SIG-M5 treated with dmso at 0.1 percent for 504 hours (cell line): Measurements from ENCODE around the gene DNAJC7.
"Not testable (repeated sequence)": the region's sequence is repeated elsewhere in the genome, so short reads cannot be mapped to it uniquely, and the experiment has no call there.

ENCODE experiments used
- DNase-seq: peaks from one replicate; lab custom pipeline; 2025; ENCODE audit not compliant: unreplicated experiment; lab: John Stamatoyannopoulos, UW

Gene DNAJC7

DNA sequence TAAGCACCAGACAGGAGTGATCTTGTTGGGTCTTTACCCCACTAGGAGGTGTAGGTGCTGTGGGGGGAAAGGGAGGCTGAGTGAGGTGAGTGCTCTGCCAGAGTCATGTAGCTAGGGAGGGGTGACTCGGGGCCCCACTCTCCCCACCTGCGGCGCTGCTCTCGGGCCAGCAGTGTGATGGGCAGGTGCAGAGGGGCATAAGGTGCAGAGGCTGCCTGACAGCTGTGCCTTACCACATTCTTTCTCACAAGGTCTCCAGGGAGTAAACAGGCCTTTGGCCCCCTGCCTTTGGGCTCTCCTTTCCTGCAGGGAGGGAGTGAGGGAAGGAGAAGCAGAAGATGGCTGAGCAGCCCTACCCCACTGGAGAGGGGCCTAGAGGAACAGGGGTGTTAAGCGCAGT lies 55.1 kb downstream of the DNAJC7 start:
- DNase-seq: no peak

DNA sequence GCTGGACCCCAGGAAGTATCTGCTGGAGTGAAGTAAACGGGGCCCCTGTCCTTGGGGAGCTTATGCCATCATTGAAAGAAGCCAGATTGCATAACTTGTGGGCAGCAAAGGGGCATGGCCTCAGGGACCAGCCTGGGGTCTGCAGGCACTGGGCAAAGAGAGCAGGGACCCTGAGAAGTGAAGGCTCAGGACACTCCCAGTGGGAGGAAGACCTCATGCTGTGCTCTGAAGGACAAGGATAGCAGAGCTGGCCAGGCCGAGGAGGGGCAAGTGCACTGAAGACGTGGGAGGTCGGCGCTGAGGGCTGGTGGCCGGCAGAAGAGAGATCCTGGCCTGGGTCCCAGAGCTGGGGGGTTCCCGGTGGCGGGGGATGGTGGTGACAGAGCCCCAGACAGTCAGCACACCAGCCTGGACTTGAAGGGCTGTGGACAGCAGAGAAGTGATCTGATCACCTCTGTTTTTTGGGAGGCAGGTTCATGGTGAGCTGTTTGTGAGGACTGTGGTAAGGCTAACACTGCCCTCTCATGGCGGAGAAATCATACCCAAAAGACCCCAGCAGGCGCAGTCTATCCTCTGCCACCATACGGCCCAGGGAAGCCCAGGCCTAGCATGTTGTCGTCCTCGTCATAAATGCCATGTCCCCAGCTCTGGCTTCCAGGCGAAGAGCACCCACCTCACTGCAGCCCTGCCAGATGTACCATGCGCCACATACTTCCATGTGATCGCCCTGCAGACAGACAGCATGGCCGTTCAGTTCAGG lies 57.7 kb downstream of the DNAJC7 start:
- peak; percentile 41 for DNase-seq

DNA sequence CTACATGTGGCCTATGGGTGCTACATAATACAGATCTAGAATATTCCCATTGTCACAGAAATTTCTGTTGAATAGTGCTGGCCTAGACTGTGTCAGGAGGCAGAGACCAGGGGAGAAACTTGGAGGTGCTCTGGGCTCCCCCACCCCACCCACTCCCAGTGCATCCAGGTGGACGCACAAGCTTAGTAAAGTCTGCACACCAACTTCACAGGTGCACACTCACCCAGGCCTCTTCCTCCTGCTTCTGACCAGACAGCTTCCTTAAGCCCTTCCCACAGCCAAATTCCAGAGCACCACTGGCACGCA lies 58.3 kb downstream of the DNAJC7 start:
- no peak for DNase-seq

DNA sequence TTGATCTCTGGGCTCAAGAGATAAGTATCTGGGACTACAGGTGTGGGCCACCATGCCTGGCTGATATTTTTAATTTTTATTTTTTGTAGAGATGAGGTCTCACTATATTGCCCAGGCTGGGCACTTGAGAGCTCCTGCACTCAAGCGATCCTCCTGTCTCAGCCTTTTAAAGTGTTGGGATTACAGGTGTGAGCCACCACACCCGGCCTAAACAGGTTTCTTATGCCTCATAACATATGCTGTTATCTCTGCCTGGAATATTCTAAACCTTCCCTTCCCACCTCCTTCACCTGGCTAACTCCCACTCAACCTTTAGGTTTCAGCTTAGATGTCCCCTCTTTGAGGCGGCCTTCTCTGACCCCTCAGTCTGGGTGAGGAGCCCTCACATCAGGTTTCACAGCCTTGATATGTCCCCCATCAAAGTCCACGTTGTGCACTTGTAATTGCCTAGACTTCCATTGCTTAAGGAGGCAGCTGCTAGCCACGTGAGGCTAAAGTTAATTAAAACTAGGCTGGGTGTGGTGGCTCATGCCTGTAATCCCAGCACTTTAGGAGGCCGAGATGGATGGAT lies 59.3 kb downstream of the DNAJC7 start:
- no peak for DNase-seq

DNA sequence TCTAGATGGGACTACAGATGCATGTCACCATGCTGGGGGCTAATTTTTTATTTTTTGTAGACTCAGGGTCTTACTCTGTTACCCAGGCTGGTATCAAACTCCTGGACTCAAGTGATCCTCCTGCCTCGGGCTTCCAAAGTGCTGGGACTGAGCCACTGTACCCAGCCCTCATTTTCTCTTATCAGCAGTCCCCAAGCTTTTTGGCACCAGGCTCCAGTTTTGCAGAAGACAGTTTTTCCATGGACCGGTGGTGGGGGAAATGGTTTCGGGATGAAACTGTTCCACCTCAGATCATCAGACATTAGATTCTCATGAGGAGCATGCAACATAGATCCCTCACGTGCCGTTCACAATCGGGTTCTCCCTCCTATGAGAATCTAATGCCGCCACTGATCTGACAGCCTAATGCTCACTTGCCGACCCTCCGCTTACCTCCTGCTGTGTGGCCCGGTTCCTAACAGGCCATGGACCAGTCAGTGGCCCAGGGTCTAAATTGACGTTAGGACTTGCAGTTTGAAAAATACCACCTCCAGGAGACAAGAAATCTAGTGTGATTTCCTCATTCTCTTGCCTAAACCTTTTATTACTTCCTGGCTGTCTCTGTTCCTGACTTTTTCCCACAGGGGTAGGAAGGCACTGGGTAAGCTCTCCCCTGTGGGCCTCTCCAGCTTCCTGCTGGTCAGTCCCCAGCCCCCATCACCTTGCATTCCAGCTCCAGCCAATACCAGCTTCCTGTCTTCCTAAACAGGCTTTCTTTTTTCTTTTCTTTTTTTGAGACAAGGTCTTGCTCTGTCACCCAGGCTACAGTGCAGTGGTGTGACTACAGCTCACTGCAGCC lies 60.0 kb downstream of the DNAJC7 start:
- peak; percentile 9 for DNase-seq

DNA sequence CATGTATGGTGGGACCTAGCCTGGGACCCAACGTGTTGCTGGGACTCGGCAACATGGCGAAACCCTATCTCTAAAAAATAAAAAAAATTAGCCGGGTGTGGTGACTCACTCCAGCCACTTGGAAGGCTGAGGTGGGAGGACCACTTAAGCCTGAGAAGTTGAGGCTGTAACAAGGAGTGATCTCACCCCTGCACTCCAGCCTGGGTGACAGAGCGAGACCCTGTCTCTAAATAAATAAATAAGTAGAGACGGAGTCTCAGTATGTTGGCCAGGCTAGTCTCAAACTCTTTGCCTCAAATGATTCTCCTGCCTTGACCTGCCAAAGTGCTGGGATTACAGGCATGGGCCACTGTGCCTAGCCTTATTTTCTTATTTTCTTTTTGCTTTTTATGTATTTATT lies 60.7 kb downstream of the DNAJC7 start:
- no peak for DNase-seq

DNA sequence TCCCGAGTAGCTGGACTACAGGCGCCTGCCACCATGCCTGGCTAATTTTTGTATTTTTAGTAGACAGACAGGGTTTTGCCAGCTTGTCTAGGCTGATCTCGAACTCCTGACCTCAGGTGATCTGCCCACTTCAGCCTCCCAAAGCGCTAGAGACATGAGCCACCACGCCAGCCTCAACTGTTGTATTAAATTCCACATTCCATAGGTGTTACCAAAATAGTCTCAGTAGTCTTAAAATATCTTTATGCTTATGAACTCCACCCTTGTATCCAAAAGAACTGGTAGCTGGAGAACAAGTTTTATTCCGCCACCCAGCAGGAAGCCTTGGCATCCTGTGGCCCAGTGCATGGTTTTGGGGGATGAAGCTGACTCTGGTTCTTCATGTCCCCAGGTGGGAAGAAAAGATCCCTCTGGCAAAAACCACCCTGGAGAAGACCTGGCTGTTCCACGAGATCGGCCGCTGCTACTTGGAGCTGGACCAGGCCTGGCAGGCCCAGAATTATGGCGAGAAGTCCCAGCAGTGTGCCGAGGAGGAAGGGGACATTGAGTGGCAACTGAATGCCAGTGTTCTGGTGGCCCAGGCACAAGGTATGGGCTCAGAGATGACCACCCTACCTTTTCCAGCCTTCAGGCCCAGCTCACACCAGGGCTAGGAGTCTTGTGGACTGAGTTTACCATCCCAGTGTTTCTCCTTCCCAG lies 68.3 kb downstream of the DNAJC7 start:
- no peak for DNase-seq

DNA sequence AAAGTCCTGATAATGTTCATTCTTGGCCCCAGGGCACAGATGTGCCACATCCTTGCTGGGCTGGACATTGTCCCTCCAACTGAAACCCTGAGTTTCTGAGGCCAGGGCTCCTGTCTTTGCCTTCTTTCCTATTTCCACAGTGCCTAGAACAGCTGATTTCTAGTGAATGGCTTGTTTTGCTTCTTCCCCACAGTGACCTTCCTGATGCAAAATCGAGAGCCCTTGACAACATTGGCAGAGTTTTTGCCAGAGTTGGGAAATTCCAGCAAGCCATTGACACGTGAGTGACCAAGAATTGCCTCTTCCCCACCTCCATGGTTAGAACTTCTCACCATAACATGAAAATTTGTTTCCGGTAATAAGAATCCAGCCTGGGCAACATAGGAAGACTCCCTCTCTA lies 72.3 kb downstream of the DNAJC7 start:
- no peak for DNase-seq

DNA sequence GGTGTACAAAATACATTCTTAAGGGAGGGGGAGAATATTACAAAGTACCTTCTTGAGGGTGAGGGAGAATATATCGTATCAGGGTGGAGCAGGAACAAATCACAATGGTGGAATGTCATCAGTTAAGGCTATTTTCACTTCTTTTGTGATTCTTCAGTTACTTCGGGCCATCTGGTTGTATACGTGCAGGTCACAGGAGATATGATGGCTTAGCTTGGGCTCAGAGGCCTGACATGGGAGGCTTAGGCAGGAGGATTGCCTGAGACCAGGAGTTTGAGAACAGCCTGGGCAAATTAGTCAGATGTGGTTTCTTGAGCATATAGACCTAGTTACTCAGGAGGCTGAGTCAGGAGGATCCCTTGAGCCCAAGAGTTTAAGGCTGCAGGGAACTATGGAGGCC lies 73.7 kb downstream of the DNAJC7 start:
- DNase-seq: no peak

DNA sequence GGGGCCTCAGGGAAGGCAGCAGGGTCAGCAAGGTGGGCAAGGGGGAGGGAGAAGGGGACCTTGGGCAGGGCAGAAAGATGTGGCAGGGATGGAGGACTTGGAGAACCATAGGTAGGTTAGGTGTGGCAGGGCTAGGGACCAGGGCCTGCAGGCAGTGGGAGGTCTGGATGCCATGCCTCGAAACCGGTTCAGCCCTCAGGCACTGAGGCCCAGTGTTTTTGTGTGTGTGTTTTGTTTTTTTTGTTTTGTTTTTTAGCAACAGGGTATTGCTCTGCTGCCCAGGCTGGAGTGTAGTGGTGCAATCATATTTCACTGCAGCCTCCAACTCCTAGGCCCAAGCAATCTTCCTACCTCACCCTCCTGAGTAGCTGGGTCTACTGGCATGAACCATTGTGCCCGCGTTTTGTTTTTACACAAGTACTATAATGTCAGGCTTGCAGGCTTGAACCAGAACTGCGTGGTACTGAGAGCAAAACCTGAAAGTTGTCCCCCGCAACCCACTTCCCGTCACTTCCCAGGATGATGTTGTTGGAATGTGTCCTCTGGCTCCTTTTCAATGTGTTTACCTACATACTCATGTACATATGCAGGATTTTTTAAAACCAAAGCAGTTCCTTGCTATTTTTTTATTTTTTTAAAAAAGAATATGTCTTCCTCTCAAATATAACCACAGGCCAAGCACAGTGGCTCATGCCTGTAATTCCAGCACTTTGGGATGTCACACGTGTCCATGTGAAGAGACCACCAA lies 74.4 kb downstream of the DNAJC7 start:
- DNase-seq: no peak

DNA sequence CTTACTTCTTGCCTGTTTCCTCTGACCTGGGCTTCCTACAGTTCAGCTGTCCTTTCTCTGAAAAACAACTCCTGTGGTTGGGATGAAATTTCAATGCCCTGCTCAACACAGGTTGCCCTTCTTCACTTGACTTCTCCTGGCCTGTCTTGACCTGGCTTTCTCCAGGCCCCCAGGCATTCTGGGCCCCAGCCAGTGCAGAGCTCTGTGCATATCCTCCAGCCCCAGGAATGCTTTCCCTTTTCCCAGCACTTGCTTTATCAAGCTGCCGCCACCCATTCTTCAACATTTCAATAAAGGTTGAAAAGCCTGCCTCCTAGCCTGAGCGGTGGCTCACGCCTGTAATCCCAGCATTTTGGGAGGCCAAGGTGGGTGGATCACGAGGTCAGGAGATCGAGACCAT lies 76.1 kb downstream of the DNAJC7 start:
- DNase-seq: no peak

DNA sequence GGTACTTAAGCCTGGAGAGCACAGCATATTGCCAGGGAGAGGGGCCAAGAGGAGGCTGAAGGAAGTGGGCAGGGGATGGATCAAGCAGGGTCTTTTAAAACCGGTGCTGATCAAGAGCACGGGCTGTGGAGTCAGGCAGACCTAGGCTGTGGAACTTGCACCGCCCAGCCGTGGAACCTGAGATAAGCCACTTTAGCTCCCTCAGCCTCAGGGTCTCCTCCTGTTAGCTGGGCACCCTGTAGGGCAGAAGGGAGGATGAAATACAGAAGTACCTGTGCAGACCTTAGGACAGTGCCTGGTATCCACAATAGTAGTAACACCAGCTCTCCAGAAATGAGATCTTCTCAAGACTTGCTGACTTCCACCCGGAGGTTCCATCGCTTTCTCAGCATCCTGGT lies 77.5 kb downstream of the DNAJC7 start:
- no peak for DNase-seq

DNA sequence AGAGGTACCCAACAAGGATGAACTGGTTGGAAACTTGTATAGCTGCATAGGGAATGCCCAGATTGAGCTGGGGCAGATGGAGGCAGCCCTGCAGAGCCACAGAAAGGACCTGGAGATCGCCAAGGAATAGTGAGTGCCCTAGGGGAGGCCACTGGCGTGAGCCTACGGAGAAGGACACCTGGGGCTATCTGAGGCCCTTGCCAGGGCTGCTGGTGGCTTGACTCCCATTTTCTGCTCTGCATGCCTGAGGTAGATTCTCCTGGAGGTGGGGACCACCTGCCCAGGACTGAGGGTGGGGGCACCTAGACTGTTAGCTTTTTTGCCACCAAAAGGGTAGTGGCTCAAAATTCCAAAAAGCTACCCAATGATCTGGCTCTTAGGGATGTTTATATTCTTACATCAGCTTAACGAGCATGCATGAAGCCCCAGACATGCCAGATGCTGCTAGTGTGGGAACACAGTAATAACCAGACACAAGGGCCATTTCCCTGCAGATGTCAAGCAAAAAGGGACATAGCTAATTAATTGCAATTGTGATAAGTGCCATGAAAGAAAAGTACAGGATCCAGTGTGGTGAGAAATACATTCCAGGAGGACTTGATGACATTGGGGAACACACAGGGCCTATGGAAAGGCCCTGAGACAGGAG lies 78.1 kb downstream of the DNAJC7 start:
- DNase-seq: no peak

DNA sequence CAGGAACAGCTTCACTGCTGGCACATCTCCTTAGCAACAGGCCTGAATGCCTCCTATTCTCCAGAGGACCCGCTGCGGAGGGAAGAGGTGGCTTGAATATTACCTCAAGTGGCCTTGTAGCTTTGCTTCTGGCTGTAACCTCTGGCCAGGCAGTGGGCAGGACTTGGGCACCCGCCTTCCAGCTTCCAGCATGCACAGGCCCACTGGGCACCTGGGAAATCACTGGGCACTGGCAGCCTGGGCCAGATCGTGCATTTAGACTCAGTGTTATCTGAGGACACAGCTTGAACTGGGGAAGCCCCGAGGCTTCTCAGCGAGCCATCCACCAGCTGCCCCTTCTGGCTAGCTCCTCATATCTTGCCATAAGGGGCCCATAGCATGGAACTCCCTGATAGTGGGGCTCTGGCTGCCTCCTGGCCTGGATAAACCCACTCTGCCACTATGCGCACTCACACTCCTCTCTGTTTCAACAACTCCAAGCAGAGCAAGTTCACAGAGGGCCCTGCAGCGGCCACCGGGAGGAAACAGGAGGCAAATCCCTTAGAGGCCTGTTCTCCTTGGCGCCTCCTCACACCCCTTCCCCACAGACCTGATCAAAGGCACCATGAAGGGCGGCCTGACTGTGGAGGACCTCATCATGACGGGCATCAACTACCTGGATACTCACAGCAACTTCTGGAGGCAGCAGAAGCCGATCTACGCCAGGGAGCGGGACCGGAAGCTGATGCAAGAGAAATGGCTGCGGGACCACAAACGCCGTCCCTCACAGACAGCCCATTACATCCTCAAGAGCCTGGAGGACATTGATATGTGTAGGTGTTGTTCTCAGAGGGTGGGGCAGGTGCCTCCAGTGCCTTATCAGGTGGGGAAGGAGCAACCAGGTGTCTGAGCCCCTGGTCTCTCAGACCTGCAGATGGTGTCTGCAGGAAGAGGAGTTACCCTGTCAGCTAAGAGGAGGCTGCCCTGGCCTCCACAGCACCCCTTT lies 79.0 kb downstream of the DNAJC7 start:
- DNase-seq: no peak

DNA sequence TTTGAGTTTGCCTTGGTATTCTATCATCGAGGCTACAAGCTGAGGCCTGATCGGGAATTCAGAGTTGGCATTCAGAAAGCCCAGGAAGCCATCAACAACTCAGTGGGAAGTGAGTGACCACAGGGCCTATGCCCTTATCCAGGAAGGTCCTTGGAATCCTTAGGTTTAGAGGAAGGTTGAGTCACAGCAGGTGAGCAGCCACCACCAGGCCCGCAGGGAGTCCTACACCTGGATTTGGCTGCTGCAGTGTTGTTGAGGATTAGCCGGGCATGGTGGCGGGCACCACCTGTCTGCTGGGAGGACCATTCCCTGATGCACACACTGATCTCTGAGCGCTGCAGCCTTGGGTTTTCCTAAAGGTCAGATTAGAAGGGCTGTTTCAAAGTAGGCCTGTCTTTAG lies 81.6 kb downstream of the DNAJC7 start:
- DNase-seq: no peak

DNA sequence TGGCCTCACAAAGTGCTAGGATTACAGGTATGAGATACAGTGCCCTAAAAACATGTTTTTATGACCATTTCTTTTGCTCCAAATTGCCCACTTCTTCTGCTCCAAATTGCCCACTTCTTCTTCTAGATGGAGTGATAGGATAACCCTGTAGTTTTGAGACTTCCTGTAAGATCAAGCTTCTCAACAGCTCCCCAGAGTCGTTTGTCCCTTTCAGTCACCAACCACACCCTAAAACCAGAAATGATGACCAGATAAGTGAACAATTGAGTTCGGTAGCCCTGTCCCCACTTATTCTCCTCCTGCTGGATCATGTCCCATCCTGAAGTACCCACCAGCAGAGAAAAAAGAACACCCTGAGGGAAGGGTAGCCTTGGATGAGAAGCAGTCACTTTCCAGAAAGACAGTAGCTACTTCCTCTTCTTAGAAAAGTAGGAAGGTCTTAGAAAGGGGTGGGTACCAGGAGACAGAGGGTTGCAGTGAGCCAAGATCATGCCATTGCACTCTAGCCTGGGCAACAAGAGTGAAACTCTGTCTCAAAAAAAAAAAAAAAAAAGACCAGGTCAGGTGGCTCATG lies 84.3 kb downstream of the DNAJC7 start:
- DNase-seq: peak; percentile 92

DNA sequence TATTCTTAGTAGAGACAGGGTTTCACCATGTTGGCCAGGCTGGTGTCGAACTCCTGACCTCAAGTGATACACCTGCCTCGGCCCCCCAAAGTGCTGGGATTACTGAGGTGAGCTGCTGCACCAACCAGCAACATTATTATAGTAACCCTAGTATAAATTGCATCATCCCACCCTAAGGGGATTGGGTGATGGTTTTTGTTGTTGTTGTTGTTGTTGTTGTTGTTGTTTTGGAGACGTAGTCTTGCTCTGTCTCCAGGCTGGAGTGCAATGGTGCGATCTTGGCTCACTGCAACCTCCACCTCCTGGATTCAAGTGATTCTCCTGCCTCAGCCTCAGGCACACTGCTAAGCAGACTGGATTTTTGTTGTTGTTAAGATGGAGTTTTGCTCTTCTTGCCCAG lies 85.5 kb downstream of the DNAJC7 start:
- DNase-seq: not testable (repeated sequence)

DNA sequence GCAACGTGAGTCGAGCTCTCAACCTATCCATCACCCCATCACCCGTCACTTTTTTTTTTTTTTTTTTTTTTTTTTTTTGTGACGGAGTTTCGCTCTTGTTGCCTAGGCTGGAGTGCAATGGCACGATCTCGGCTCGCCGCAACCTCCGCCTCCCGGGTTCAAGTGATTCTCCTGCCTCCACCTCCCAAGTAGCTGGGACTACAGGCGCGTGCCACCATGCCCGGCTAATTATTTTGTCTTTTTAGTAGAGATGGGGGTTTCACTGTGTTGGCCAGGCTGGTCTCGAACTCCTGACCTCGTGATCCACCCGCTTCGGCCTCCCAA lies 86.4 kb downstream of the DNAJC7 start:
- not testable (repeated sequence) for DNase-seq
